Activated CD8-positive, alpha-beta memory T cell treated with anti-CD3 and anti-CD28 coated beads, Interleukin-2, amount 50 U/mL, for 4 hours (primary cell): ENCODE measurements around the gene MAGEA8.
"Not testable (repeated sequence)": the region's sequence is repeated elsewhere in the genome, so short reads cannot be mapped to it uniquely, and the experiment has no call there.

Experiments used
- DNase-seq: peaks from one replicate; pipeline ENCODE4 v3.0.0-alpha.2; 2020

Gene MAGEA8

GRCh38 chrX:149908308-149908707, 27.3 kb downstream of the MAGEA8 start:
- DNase-seq: no peak

GRCh38 chrX:149908727-149909126, 27.7 kb downstream of the MAGEA8 start:
- DNase-seq: no peak

GRCh38 chrX:149909324-149910177, 28.6 kb downstream of the MAGEA8 start:
- no peak for DNase-seq

- DNase-seq: no peak
Observed at GRCh38 chrX:149910178-149910695, 29.3 kb downstream of the MAGEA8 start.

- no peak for DNase-seq
Observed at GRCh38 chrX:149916745-149917392, 35.9 kb downstream of the MAGEA8 start.

GRCh38 chrX:149923836-149924235, 42.9 kb downstream of the MAGEA8 start:
- not testable (repeated sequence) for DNase-seq

GRCh38 chrX:149924434-149924833, 43.5 kb downstream of the MAGEA8 start:
- not testable (repeated sequence) for DNase-seq

GRCh38 chrX:149927245-149927963, 46.4 kb downstream of the MAGEA8 start:
- DNase-seq: not testable (repeated sequence)

- not testable (repeated sequence) for DNase-seq
Observed at GRCh38 chrX:149927964-149928258, 46.9 kb downstream of the MAGEA8 start.

GRCh38 chrX:149928635-149929034, 47.7 kb downstream of the MAGEA8 start:
- not testable (repeated sequence) for DNase-seq

GRCh38 chrX:149929400-149929799, 48.4 kb downstream of the MAGEA8 start, which contains the start of gene HSFX4:
Gene HSFX4 (plus strand): TSS chrX:149929573. CDS start chrX:149929645, 72 bp downstream.
- DNase-seq: not testable (repeated sequence)

GRCh38 chrX:149931355-149931754, 50.4 kb downstream of the MAGEA8 start:
- not testable (repeated sequence) for DNase-seq

GRCh38 chrX:149932150-149932549, 51.2 kb downstream of the MAGEA8 start:
- DNase-seq: not testable (repeated sequence)

- DNase-seq: not testable (repeated sequence)
Observed at GRCh38 chrX:149932970-149933369, 52.0 kb downstream of the MAGEA8 start.

GRCh38 chrX:149933547-149933946, 52.6 kb downstream of the MAGEA8 start:
- not testable (repeated sequence) for DNase-seq
